ENCODE results near the gene DNPEP.

GRCh38 chr2:219352448-219353023 lies 35.2 kb downstream of the DNPEP start:
- TF ChIP-seq POLR2A (IDR thresholded peaks at IDR 0.05) (no peak), CTCF (IDR thresholded peaks at IDR 0.05) (peak in 4 of 5 experiments; percentile 27 to 57 (median 50))
